Activated gamma-delta T cell treated with anti-CD3 and anti-CD28 coated beads, Interleukin-2, amount 50 U/mL, for 16 hours (primary cell): Measurements from ENCODE around the gene TLN1.
A peak's percentile ranks its signal among the peaks of the same experiment; 100 is the strongest.

Experiments used
- DNase-seq: peaks from one replicate; pipeline ENCODE4 v3.0.0-alpha.2; 2020; ENCODE audit warnings: low read depth

Gene TLN1

DNA sequence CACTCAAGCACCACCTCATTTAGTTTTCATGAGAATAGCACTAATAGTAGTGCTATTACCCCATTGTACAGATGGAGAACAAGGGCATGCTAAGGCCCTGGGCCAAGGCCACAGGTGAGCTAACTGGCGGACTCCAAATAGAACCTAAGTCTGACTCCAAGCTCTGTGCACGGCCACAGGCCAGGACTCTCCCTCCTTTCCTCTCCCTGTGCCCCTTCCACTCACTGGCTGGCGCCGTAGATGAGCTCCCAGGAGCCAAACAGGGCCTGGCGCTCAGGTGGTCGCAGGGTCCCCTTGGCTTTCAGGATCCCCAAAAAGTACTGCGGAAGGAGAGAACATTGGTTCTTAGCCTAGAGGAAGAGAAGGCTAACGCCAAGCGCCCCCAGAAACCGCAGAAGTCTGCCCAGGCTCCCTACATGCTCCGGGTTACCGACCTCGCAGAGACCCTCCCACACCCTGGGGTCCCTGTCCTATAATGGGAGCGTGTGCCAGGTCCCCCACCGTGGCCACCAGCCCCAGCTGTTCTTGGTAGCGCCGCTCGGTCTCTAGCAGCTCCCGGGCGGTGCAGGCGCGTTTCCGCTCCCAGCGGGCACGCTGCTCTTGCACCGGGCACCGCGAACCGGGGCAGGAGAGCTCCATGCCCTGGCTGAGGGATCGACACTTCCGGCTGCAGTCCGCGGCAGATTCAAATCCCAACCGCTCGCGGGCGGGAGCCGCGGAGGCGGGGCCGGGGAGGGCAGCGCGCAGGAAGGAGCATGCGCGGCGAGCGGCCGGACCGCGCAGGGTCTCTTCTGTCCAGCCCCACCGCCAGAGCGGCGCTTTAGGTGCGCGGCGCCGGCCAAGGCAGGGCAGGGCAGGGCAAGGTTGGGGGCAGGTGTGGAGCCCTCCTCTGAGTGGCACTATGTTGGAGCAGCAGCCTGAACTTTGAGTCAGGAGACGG, 67.2 kb downstream of the TLN1 start, which contains the start of gene ARHGEF39:
TSS of gene ARHGEF39 (minus strand) at position 665 of the 940 bp plus-strand sequence. CDS start at position 639, 26 bp downstream.
- DNase-seq, result no peak

GRCh38 chr9:35662437-35662836, 69.6 kb downstream of the TLN1 start:
- DNase-seq, result no peak

GRCh38 chr9:35661756-35662350, 70.1 kb downstream of the TLN1 start:
- DNase-seq, result no peak

GRCh38 chr9:35660966-35661415, 71.0 kb downstream of the TLN1 start:
- DNase-seq, result no peak

DNA sequence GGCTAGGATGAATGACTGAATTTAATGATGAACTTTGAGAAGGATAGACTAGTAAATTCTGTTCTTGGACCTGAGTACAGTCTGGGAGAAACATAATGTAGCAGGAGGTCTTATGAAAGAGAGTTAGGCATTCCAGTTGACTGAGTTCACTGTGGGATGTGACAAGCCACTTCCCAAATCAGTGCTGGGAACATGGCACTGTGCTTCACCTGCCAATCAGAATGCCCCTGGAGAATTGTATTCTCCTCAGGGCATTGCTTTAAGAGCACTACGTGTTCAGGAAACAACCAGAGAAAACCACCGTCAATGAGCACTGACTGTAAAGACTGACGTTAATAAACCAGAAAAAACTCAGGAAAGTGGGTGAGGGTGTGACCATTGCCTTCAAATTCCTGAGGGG, 72.7 kb downstream of the TLN1 start:
- no peak for DNase-seq

DNA sequence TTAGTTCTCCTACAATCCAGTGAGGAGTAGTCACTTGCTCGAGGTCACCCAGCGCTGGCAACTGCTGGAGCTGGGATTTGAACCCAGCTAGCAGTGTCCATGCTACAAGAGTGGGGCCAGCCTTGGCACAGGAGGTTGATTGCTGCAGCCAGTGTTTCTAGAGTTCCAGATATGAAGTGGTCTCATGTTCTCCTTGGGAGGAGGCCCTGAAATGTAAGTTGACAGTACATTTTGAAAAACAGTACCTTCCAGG, 73.1 kb downstream of the TLN1 start:
- DNase-seq, result no peak

DNA sequence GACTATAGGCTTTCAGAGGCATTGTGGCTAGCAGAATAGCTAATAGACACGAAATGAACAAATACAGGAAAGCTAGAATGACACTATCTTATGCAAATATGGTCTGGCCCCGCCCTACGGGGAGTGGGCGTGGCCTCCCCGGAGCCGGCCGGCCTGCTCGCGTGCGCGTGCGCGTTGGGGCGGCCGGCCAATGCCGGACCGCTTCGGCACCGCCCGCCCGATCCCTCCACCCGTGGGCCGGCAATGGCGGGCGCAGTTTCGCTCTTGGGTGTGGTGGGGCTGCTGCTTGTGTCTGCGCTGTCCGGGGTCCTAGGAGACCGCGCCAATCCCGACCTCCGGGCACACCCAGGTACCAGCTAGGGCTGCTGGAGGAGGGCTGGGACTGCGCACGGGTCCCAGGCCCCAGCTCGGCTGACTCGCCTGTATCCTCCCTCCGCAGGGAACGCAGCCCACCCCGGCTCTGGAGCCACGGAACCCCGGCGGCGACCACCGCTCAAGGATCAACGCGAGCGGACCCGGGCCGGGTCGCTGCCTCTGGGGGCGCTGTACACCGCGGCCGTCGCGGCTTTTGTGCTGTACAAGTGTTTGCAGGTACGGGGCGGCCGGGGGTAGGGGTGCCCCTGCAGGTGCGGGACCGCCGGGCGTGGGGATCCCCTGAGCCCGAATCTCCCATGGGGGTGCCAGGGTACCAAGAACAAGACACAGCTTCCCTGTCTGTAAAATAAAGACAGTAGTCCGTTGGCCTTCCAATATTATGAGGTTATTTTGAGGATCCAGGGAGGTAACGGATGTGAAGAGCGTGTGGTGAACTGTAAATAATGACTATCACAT, 73.6 kb downstream of the TLN1 start, which contains the start of gene CCDC107:
TSS of gene CCDC107 (plus strand) at position 156 of the 831 bp plus-strand sequence. CDS start at position 244, 88 bp downstream.
- peak; percentile 74 for DNase-seq

DNA sequence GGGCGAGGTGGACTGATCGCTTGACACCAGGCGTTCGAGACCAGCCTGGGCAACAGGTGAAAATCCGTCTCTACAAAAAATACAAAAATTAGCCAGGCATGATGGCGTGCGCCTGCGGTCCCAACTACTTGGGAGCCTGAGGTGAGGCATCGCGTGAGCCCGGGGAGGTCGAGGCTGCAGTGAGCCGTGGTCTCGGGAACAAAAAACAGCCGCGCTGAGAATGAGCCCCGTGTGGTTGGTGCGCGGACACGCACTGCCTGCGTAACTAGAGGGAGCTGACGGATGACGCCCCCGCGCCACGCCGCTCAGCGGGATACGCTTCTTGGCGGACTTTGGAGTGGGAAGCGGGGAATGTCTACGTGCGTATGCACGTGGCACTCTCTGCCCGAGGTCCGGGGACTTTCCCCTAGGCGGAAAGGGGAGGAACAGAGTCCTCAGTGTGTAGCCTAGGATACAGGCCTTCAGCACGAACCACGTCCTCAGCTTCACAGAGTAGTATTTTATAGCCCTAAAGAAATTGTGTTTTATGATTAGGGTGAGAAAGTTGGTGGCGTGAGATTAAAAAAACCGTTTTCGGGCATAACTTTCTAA, 74.4 kb downstream of the TLN1 start, which contains the start of gene RMRP:
TSS of gene RMRP (minus strand) at position 474 of the 591 bp plus-strand sequence.
- DNase-seq, result peak; percentile 79

GRCh38 chr9:35656831-35657545, 75.0 kb downstream of the TLN1 start:
- DNase-seq, result no peak

GRCh38 chr9:35656348-35656747, 75.6 kb downstream of the TLN1 start:
- no peak for DNase-seq

DNA sequence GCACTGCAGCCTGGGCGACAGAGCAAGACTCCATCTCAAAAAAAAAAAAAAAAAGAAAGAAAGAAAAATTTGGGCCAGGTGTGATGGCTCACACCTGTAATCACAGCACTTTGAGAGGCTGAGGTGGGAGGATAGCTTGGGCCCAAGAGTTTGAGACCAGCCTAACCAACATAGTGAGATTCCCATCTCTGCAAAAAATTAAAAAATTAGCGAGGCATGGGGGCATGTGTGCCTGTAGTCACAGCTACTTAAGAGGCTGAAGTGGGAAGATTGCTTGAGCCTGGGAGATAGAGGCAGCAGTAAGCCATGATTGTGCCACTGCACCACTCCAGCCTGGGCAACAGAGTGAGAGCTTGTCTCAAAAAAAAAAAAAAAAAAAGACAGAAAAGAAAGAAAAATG, 78.4 kb downstream of the TLN1 start:
- no peak for DNase-seq

- no peak for DNase-seq
Measured at GRCh38 chr9:35652829-35653209, 79.2 kb downstream of the TLN1 start.

DNA sequence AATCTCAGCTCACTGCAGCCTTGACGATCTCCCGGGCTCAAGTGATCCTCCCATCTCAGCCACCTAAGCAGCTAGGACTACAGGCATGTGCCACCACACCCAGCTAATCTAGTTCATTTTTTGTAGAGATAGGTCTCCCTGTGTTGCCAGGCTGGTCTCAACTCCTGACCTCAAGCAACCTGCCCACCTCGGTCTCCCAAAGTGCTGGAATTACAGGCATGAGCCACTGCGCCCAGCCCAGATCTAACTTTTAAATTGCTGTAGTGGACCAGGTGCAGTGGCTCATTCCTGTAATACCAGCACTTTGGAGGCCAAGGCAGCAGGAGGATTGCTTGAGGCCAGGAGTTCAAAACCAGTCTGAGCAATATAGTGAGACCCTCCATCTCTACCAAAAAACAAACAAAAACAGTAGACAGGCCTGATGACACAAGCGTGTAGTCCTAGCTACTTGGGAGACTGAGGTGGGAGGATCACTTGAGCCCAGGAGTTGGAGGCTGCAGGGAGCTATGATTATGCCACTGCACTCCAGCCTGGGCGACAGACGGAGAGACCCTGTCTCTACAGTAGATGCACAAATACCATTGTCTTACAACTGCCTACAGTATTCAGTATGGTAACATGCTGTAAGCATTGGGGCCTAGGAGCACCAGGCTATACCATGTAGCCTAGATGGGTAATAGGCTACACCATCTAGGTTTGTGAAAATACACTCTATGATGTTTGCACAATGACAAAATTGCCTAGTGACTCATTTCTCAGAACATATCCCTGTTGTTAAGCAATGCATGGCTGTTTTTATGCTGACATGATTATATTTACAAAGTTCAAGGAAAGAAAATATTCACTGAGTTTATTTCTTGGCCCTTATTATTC, 79.8 kb downstream of the TLN1 start:
- no peak for DNase-seq

DNA sequence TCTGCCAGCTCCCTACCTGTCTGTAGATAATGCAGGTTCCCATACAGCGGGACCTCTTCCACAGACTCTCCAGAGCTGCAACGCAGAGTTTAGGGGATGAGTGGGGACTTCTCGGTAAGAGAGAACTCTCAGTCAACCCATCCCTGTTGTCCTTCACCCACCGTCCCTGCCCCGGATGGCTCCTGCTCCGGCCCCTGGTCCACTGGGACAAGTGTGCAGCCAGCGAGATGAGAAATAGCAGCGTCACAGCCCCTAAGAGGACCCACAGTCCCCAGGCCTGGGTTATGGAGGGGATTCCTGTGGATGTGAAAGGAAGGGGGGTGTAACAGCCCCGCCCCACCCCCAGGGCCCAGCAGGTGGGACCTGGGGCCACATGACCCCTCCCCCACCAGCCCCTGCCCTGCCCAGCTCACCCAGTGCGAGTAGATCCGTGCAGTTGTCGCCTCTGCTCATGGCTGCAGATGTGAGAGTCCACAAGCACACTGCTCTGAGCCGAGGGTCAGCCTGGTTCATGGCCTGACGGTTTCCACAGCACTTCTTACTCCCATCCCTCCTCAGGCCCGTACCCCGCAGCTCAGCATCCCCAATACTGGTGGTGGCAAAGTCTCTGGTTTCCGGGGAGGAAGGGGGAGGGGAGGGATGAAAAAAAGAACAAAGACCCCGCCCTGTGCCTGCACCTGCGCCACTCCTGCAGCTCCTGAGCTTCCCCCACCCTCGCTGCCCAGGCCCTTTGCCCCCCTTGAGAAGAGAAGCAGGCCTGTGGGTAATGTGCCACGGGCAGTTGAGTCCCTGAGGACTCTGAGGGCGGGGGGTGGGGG, 81.4 kb downstream of the TLN1 start, which contains the start of gene SIT1:
TSS of gene SIT1 (minus strand) at position 591 of the 818 bp plus-strand sequence. CDS start at position 513, 78 bp downstream.
- no peak for DNase-seq

GRCh38 chr9:35649431-35650340, 82.3 kb downstream of the TLN1 start:
- no peak for DNase-seq
